Right lobe of liver (tissue), 4 donors: ENCODE results near the gene FBXO9.

ENCODE experiments used
- POLR2A ChIP-seq: fragments of 450-650 bp; IDR thresholded peaks from one replicate; pipeline ENCODE4 v1.6.1; 2017; ENCODE audit warnings: antibody characterized with exemption, mild to moderate bottlenecking
- TF ChIP-seq, protein P1 (sequence below), 4 donors: fragments of 200-600 bp in 3 of 4; fragments of 450-650 bp in 1 of 4; IDR thresholded peaks; one replicate each; pipeline versions ENCODE4 v1.5.1 to v1.8.0; 2016 to 2022; ENCODE audit warnings: antibody characterized with exemption in 4 of 4, mild to moderate bottlenecking in 2 of 4
- donor health status: DM: no; HTN: no; CAD: no.
- donor health status: DM: no; HTN: no; CAD: no.
- donor health status: DM: no; HTN: yes; CAD: no.

DNA sequence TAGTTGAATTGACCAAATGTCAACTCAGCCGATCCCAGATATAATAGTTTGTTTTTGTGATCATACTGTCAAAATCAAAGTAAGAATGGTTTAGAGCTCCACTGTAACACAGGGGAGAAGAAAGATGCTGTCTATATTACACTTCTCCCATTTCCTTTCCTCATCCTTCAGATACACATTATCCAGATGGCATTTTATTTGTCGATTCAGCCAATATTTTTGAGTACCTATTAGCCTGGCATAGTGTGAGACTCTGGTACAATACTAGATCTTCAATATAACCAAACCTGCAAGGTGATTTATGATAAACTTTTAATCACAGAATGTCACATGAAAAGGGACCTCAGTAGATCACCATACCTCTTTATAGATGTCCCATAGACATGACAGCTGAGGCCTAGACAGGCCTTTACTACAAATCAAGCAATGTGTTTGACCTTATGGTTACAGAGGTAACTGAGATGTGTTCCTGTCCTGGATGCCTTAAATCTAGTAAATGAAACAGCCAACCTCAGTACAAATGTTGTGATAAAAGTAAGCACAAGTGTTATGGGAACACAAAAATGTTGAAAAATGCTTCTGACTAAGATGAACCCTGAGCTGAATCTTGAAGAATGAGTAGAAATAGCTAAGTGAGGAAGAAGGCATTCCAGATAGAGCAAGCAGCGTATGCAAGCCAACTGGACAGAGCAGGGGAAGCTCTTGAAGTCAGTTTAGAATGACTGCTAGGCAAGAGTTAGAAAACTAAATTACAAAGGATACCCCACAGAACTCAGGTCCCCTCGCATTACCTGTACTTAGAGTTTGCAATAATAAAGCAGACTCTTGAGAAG lies 1.9 kb downstream of the FBXO9 start:
- TF ChIP-seq, protein P1, sequence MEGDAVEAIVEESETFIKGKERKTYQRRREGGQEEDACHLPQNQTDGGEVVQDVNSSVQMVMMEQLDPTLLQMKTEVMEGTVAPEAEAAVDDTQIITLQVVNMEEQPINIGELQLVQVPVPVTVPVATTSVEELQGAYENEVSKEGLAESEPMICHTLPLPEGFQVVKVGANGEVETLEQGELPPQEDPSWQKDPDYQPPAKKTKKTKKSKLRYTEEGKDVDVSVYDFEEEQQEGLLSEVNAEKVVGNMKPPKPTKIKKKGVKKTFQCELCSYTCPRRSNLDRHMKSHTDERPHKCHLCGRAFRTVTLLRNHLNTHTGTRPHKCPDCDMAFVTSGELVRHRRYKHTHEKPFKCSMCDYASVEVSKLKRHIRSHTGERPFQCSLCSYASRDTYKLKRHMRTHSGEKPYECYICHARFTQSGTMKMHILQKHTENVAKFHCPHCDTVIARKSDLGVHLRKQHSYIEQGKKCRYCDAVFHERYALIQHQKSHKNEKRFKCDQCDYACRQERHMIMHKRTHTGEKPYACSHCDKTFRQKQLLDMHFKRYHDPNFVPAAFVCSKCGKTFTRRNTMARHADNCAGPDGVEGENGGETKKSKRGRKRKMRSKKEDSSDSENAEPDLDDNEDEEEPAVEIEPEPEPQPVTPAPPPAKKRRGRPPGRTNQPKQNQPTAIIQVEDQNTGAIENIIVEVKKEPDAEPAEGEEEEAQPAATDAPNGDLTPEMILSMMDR (IDR thresholded peaks at IDR 0.05): no peak
- no peak for TF ChIP-seq POLR2A
